ENCODE data around the gene PRTN3. TPM values are rescaled to one million over a fixed set of nuclear protein-coding genes. Genes with fewer than 3 reads are reported as not detected.
"Not testable (repeated sequence)": the region's sequence is repeated elsewhere in the genome, so short reads cannot be mapped to it uniquely, and the experiment has no call there.

PRTN3 gene
- total RNA-seq, 1 donor from 2014 or later, result not detected

GRCh38 chr19:877992-878660 is 37.3 kb downstream of the PRTN3 start:
- DNase-seq (ENCODE audit: extremely low read depth, low read depth, low spot score), result not testable (repeated sequence)

GRCh38 chr19:878751-879561 is 38.2 kb downstream of the PRTN3 start:
- not testable (repeated sequence) for DNase-seq (ENCODE audit: extremely low read depth, low read depth, low spot score)

GRCh38 chr19:879711-880438 is 39.1 kb downstream of the PRTN3 start:
- DNase-seq (ENCODE audit: extremely low read depth, low read depth, low spot score), result no peak

- no peak for DNase-seq (ENCODE audit: extremely low read depth, low read depth, low spot score)
Observed at GRCh38 chr19:881385-882071, 40.7 kb downstream of the PRTN3 start.

GRCh38 chr19:882871-883497 is 42.2 kb downstream of the PRTN3 start:
- no peak for DNase-seq (ENCODE audit: extremely low read depth, low read depth, low spot score)

GRCh38 chr19:883661-884211 is 42.9 kb downstream of the PRTN3 start:
- no peak for DNase-seq (ENCODE audit: extremely low read depth, low read depth, low spot score)

GRCh38 chr19:884420-885211 is 43.8 kb downstream of the PRTN3 start:
- DNase-seq (ENCODE audit: extremely low read depth, low read depth, low spot score), result no peak

- no peak for DNase-seq (ENCODE audit: extremely low read depth, low read depth, low spot score)
Observed at GRCh38 chr19:885536-886224, 44.9 kb downstream of the PRTN3 start.

- no peak for DNase-seq (ENCODE audit: extremely low read depth, low read depth, low spot score)
Observed at GRCh38 chr19:887072-887471, 46.3 kb downstream of the PRTN3 start.

- DNase-seq (ENCODE audit: extremely low read depth, low read depth, low spot score), result no peak
Observed at GRCh38 chr19:887599-887998, 46.8 kb downstream of the PRTN3 start.

GRCh38 chr19:888581-889385 is 48.0 kb downstream of the PRTN3 start:
- no peak for DNase-seq (ENCODE audit: extremely low read depth, low read depth, low spot score)

GRCh38 chr19:889662-890295 is 49.0 kb downstream of the PRTN3 start:
- no peak for DNase-seq (ENCODE audit: extremely low read depth, low read depth, low spot score)

- DNase-seq (ENCODE audit: extremely low read depth, low read depth, low spot score), result no peak
Observed at GRCh38 chr19:890831-891230, 50.0 kb downstream of the PRTN3 start.

- DNase-seq (ENCODE audit: extremely low read depth, low read depth, low spot score), result not testable (repeated sequence)
Observed at GRCh38 chr19:891421-892200, 50.8 kb downstream of the PRTN3 start.

GRCh38 chr19:892243-892893 is 51.6 kb downstream of the PRTN3 start:
- DNase-seq (ENCODE audit: extremely low read depth, low read depth, low spot score), result no peak
